Stimulated activated CD8-positive, alpha-beta memory T cell treated with anti-CD3 and anti-CD28 coated beads, Interleukin-15, amount 100 ng/mL, for 1 hour (primary cell): ENCODE data around the gene PPP4R3B.
"Not testable (repeated sequence)": the region's sequence is repeated elsewhere in the genome, so short reads cannot be mapped to it uniquely, and the experiment has no call there.

Experiments
- DNase-seq: peaks from one replicate; pipeline ENCODE4 v3.0.0-alpha.2; 2020; ENCODE audit warnings: low read depth

Gene PPP4R3B

GRCh38 chr2:55617175-55618024 lies at the start of gene PPP4R3B:
PPP4R3B (minus strand) TSS chr2:55617622; CDS start chr2:55617285, 337 bp downstream.
- DNase-seq: peak; percentile 95

- no peak for DNase-seq
Measured at GRCh38 chr2:55653255-55653654, 35.8 kb upstream of the PPP4R3B start.

- no peak for DNase-seq
Measured at GRCh38 chr2:55649211-55649610, 31.8 kb upstream of the PPP4R3B start.

- DNase-seq: no peak
Measured at GRCh38 chr2:55636831-55637230, 19.4 kb upstream of the PPP4R3B start.

GRCh38 chr2:55628931-55629330 lies 11.5 kb upstream of the PPP4R3B start:
- no peak for DNase-seq

GRCh38 chr2:55627915-55628314 lies 10.5 kb upstream of the PPP4R3B start:
- DNase-seq: no peak

GRCh38 chr2:55621802-55622201 lies 4.4 kb upstream of the PPP4R3B start:
- no peak for DNase-seq

- DNase-seq: no peak
Measured at GRCh38 chr2:55620123-55620779, 2.8 kb upstream of the PPP4R3B start.

GRCh38 chr2:55618275-55619055 lies 1.0 kb upstream of the PPP4R3B start:
- DNase-seq: no peak

GRCh38 chr2:55618025-55618274 lies 528 bp upstream of the PPP4R3B start:
- DNase-seq: no peak

- DNase-seq: no peak
Measured at GRCh38 chr2:55616551-55617174, 759 bp downstream of the PPP4R3B start.

GRCh38 chr2:55611997-55612396 lies 5.4 kb downstream of the PPP4R3B start:
- no peak for DNase-seq

- no peak for DNase-seq
Measured at GRCh38 chr2:55610954-55611743, 6.3 kb downstream of the PPP4R3B start.

- DNase-seq: no peak
Measured at GRCh38 chr2:55609938-55610578, 7.4 kb downstream of the PPP4R3B start.

- no peak for DNase-seq
Measured at GRCh38 chr2:55609193-55609794, 8.1 kb downstream of the PPP4R3B start.

GRCh38 chr2:55607717-55608116 lies 9.7 kb downstream of the PPP4R3B start:
- no peak for DNase-seq

- no peak for DNase-seq
Measured at GRCh38 chr2:55604027-55604565, 13.3 kb downstream of the PPP4R3B start.

- DNase-seq: no peak
Measured at GRCh38 chr2:55601849-55602248, 15.6 kb downstream of the PPP4R3B start.

- DNase-seq: no peak
Measured at GRCh38 chr2:55598056-55598795, 19.2 kb downstream of the PPP4R3B start.

- not testable (repeated sequence) for DNase-seq
Measured at GRCh38 chr2:55596795-55597194, 20.6 kb downstream of the PPP4R3B start.
